ENCODE results near the gene APMAP. TPM values are rescaled to one million over a fixed set of nuclear protein-coding genes. Genes with fewer than 3 reads are reported as not detected.

Gene APMAP
- total RNA-seq, 2 donors from 2014 or later = 109 to 206 TPM

DNA sequence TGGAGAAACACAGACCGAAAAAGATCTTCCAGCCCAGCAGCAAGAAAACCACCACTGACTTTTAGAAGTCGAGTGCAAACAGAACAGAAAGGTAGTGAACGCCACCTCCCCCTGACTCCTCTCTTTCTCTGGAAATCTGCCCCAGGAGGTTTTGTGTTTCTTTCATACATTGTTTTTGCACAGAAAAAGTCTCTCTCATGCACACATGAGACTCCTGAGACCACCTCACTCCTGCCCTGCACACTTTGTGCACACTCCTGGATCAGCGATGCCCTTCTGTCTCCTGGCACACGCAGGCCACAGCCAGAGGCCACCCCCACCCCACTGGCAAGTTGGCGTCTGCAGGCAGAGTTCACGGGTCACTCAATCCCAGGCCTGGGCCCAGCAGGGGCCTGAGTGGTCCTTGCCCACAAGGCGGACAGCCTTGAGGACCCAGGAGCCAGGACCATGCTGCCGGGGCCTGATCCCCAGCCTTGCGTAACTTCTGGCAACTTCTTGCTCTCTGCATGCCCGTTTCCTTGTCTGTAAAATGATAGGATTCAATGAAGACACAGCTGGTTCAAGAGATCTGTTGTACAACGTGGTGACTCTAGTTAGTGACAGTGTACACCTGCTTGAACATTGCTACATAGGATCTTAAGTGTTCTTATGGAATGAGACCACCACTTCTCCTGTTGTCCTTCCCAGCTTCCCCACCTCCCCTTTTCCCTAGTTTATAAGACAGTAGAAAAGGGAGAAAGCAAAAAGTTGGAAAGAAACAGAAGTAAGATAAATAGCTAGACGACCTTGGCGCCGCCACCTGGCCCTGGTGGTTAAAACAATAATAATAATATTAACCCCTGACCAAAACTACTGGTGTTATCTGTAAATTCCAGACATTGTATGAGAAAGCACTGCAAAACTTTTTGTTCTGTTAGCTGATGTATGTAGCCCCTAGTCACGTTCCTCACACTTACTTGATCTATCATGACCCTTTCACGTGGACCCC lies 73.7 kb downstream of the APMAP start:
- Mint-ChIP-seq H3K27me3 (peaks cover 0 to 5% of the 10 kb centered on the region in 2 donors), H3K4me3 (peak overlapping the region; percentile 61), H3K27ac (peak overlapping the region; percentile 47 to 55), H3K9me3 (no peaks in the 10 kb centered on the region), H3K4me1 (ENCODE audit: low read depth in 2 of 2) (peaks cover 14 to 24% of the 10 kb centered on the region in 2 donors), H3K36me3 (peaks cover 6% of the 10 kb centered on the region)
- no peak for ATAC-seq
- no peak for DNase-seq (ENCODE audit: low spot score)

DNA sequence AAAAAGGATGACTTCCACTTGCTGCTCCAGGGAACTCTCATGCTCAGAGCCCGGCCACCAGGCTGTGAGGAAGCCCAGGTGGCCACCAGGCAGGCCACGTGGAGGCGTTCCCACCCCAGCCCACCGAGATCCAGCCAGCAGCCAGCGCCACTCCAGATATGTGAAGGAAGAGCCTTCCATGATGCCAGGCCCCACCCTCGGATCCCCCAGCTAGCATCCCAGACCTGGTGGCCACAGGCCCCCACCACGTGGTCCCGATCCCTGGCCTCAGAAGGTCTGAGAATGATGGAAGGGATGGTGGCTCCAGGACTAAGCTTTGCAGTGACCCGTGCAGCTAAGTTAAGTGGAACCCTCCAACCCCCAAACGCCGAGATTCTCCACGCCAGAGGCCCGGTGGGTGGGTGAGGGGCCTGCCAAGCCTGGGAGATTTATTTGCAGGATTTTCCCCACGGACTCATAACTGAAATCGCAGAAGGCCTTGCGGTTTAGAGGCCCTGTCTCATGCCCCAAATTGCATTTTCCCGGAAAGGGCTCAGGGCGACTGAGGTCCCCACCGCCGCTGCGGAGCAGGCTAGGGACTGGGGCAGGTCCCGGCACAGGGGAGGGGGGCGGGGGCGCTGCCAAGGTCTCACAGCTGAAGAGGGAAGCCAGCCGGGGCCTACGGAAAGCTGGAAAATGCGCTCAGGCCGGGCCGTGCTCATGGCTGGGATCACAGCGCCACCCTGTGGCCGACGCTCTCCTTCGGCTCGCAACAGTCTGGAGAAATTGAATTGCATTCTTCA lies 74.6 kb downstream of the APMAP start:
- Mint-ChIP-seq H3K4me1 (ENCODE audit: low read depth in 2 of 2) (peaks cover 14 to 24% of the 10 kb centered on the region in 2 donors), H3K36me3 (peaks cover 5% of the 10 kb centered on the region), H3K9me3 (no peaks in the 10 kb centered on the region), H3K4me3 (peak overlapping the region; percentile 61), H3K27ac (peak overlapping the region in 1 of 2 donors; percentile 47), H3K27me3 (peaks cover 0 to 5% of the 10 kb centered on the region in 2 donors)
- peak; percentile 75 for DNase-seq (ENCODE audit: low spot score)
- ATAC-seq = peak; percentile 79 to 88

DNA sequence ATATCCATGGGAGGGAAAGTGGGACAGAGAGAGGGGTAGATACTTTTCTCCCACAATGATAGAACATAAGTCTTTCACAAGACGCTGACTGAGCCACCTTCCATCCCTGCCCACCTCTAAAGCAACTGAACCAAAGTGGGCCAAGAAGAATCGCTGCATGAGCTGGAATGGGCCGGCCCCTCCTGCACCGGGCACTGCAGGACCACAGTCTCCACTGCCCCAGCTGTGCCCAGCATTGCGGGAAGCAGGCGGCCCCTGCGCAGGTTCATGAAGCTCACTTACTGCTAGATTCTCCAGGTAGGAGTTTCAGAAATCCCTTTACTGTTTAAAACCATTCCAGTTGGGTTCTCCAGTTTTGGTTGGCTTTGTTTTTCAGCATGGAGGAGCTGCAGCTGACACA lies 75.5 kb downstream of the APMAP start:
- Mint-ChIP-seq H3K9me3 (no peaks in the 10 kb centered on the region), H3K27ac (no peak overlapping the region), H3K27me3 (peaks cover 0 to 5% of the 10 kb centered on the region in 2 donors), H3K4me1 (ENCODE audit: low read depth in 2 of 2) (peaks cover 14 to 24% of the 10 kb centered on the region in 2 donors), H3K36me3 (no peaks in the 10 kb centered on the region), H3K4me3 (no peak overlapping the region)
- no peak for ATAC-seq
- DNase-seq (ENCODE audit: low spot score) = no peak

GRCh38 chr20:24916412-24916811 lies 76.1 kb downstream of the APMAP start:
- Mint-ChIP-seq H3K27ac (no peak overlapping the region), H3K27me3 (peaks cover 0 to 5% of the 10 kb centered on the region in 2 donors), H3K9me3 (no peaks in the 10 kb centered on the region), H3K4me1 (ENCODE audit: low read depth in 2 of 2) (peaks cover 14 to 24% of the 10 kb centered on the region in 2 donors), H3K36me3 (no peaks in the 10 kb centered on the region), H3K4me3 (no peak overlapping the region)
- DNase-seq (ENCODE audit: low spot score) = no peak
- no peak for ATAC-seq

- DNase-seq (ENCODE audit: low spot score) = no peak
These were observed 76.7 kb downstream of the APMAP start for GRCh38 chr20:24915892-24916291.

DNA sequence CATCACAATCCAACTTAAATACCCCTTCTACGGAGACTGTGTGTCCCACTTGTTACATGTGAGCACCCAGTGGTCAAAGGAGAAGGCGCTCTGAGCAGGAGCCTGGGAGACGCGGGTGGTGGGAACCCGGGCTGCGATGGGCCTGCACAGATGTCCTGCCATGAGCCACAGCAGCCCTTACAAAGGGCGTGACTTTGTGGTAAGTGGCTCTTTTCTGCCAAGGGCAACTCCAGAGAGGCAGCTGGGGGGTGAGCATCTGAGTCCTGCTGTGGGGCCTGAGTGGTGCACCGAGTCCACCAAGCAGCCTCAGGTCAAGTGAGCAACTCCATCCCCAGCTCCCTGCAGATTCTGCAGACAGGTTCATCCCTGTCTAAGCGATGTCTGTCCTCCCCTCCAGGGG lies 77.1 kb downstream of the APMAP start:
- no peak overlapping the region for H3K27ac Mint-ChIP-seq
- no peaks in the 10 kb centered on the region for H3K36me3 Mint-ChIP-seq
- no peaks in the 10 kb centered on the region for H3K27me3 Mint-ChIP-seq
- ATAC-seq (no peak), DNase-seq (ENCODE audit: low spot score) (no peak)
- H3K4me3 Mint-ChIP-seq = no peak overlapping the region
- H3K4me1 Mint-ChIP-seq (ENCODE audit: low read depth in 2 of 2) = peaks cover 14 to 24% of the 10 kb centered on the region in 2 donors
- H3K9me3 Mint-ChIP-seq = no peaks in the 10 kb centered on the region

More at GRCh38 chr20:24915892-24916291, 76.7 kb downstream of the APMAP start:
- H3K27me3 Mint-ChIP-seq = peaks cover 0 to under 1% of the 10 kb centered on the region in 2 donors
- peaks cover 14 to 24% of the 10 kb centered on the region in 2 donors for H3K4me1 Mint-ChIP-seq (ENCODE audit: low read depth in 2 of 2)
- no peak overlapping the region for H3K27ac Mint-ChIP-seq
- no peak overlapping the region for H3K4me3 Mint-ChIP-seq
- H3K36me3 Mint-ChIP-seq = no peaks in the 10 kb centered on the region
- no peaks in the 10 kb centered on the region for H3K9me3 Mint-ChIP-seq
- no peak for ATAC-seq

DNA sequence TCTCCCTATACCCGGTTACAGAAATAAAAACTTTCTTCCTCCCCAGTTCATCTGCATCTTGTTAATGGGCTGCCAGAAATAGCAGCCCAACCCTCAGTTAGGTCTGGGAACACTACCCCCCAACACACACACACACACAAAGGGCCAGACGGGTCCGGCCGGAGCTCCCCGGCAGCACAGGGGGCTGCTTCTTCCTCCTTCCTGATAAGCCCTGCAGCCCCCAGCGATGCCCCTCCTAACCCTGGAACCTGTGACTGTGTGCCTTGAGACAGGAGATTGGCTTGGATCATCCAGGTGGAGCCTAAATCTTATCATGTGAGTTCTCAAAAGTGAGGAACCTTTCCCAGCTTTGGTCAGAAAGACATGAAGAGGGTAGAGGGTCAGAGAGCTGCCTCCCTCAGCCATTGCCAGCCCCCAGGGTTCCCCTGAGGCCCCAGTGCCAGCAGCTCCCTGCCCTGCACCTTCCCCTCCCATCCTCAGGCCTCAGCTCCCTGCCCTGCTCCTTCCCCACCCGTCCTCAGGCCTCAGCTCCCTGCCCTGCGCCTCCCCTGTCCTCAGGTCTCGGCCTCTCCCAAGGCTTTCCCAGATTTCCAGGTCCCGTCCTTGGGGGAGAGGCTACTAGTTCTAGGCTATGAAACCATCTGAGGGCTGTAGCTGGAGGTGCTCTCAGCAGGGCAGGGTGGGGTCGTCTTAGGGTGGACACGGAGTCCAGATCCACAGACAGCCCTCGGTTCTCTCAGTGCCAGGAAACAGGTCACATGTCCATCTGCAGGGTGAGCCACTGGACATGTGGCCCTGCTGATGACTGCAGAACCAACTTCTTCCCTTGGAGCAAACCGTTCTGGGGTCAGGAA lies 77.9 kb downstream of the APMAP start:
- H3K4me3 Mint-ChIP-seq = no peak overlapping the region
- H3K27me3 Mint-ChIP-seq = no peaks in the 10 kb centered on the region
- no peaks in the 10 kb centered on the region for H3K9me3 Mint-ChIP-seq
- peaks cover 10 to 18% of the 10 kb centered on the region in 2 donors for H3K4me1 Mint-ChIP-seq (ENCODE audit: low read depth in 2 of 2)
- ATAC-seq (no peak), DNase-seq (ENCODE audit: low spot score) (no peak)
- H3K36me3 Mint-ChIP-seq = no peaks in the 10 kb centered on the region
- no peak overlapping the region for H3K27ac Mint-ChIP-seq

- no peak overlapping the region for H3K27ac Mint-ChIP-seq
- H3K36me3 Mint-ChIP-seq = no peaks in the 10 kb centered on the region
- DNase-seq (ENCODE audit: low spot score) (no peak), ATAC-seq (no peak)
- no peaks in the 10 kb centered on the region for H3K27me3 Mint-ChIP-seq
- no peak overlapping the region for H3K4me3 Mint-ChIP-seq
- H3K9me3 Mint-ChIP-seq = no peaks in the 10 kb centered on the region
- peaks cover 2 to 6% of the 10 kb centered on the region in 2 donors for H3K4me1 Mint-ChIP-seq (ENCODE audit: low read depth in 2 of 2)
These were observed 79.4 kb downstream of the APMAP start for GRCh38 chr20:24913076-24913628.

Other genes with a start within 250 kb of the APMAP start
- 100 to 1,000 TPM in 1 of 2 donors, 10 to 100 TPM in 1; 77.8 to 129 TPM for gene CST7, start 43.5 kb downstream of the APMAP start, total RNA-seq
- 1 to 10 TPM; 5.8 to 7.6 TPM for gene ACSS1, start 65.4 kb upstream of the APMAP start, total RNA-seq
- not detected for gene VSX1, start 89.4 kb upstream of the APMAP start, total RNA-seq
- 10 to 100 TPM; 24.9 to 58.7 TPM for gene ENTPD6, start 203.0 kb upstream of the APMAP start, total RNA-seq